ENCODE data around the gene PTGER4.
"Not testable (repeated sequence)": the region's sequence is repeated elsewhere in the genome, so short reads cannot be mapped to it uniquely, and the experiment has no call there.

Gene PTGER4

GRCh38 chr5:40691894-40692293 lies 12.2 kb downstream of the PTGER4 start:
- no peak for ATAC-seq

- no peak for ATAC-seq
Observed at GRCh38 chr5:40694433-40694832, 14.7 kb downstream of the PTGER4 start.

- ATAC-seq: no peak
Observed at GRCh38 chr5:40700116-40700782, 20.5 kb downstream of the PTGER4 start.

GRCh38 chr5:40702027-40702426 lies 22.3 kb downstream of the PTGER4 start:
- not testable (repeated sequence) for ATAC-seq

GRCh38 chr5:40705484-40705883 lies 25.8 kb downstream of the PTGER4 start:
- ATAC-seq: not testable (repeated sequence)

- ATAC-seq: not testable (repeated sequence)
Observed at GRCh38 chr5:40710575-40710974, 30.9 kb downstream of the PTGER4 start.

- ATAC-seq: no peak
Observed at GRCh38 chr5:40714001-40714400, 34.3 kb downstream of the PTGER4 start.

- ATAC-seq: no peak
Observed at GRCh38 chr5:40716000-40716399, 36.3 kb downstream of the PTGER4 start.

GRCh38 chr5:40716590-40716989 lies 36.9 kb downstream of the PTGER4 start:
- no peak for ATAC-seq

GRCh38 chr5:40717281-40717680 lies 37.6 kb downstream of the PTGER4 start:
- no peak for ATAC-seq

GRCh38 chr5:40720069-40720468 lies 40.4 kb downstream of the PTGER4 start:
- ATAC-seq: no peak

- not testable (repeated sequence) for ATAC-seq
Observed at GRCh38 chr5:40722497-40722911, 42.8 kb downstream of the PTGER4 start.

- no peak for ATAC-seq
Observed at GRCh38 chr5:40733434-40733833, 53.7 kb downstream of the PTGER4 start.

GRCh38 chr5:40733879-40734563 lies 54.3 kb downstream of the PTGER4 start:
- ATAC-seq: no peak

- ATAC-seq: no peak
Observed at GRCh38 chr5:40734986-40735385, 55.3 kb downstream of the PTGER4 start.

GRCh38 chr5:40735609-40736008 lies 55.9 kb downstream of the PTGER4 start:
- no peak for ATAC-seq

GRCh38 chr5:40736103-40736875 lies 56.6 kb downstream of the PTGER4 start:
- peak; percentile 56 to 76 for ATAC-seq

- ATAC-seq: no peak
Observed at GRCh38 chr5:40738502-40738901, 58.8 kb downstream of the PTGER4 start.

Data from activated CD4-positive, CD25-positive, alpha-beta regulatory T cell treated with anti-CD3 and anti-CD28 coated beads, Interleukin-2, amount 50 U/mL, for 24 hours (primary cell).